Measurements from ENCODE around the gene SOWAHA. TPM values are rescaled to one million over a fixed set of nuclear protein-coding genes. Genes with fewer than 3 reads are reported as not detected.

The SOWAHA gene
- total and polyA plus RNA-seq, 9 donors: 0.05 to 2.2 (median 0.48) TPM; not detected in 1

DNA sequence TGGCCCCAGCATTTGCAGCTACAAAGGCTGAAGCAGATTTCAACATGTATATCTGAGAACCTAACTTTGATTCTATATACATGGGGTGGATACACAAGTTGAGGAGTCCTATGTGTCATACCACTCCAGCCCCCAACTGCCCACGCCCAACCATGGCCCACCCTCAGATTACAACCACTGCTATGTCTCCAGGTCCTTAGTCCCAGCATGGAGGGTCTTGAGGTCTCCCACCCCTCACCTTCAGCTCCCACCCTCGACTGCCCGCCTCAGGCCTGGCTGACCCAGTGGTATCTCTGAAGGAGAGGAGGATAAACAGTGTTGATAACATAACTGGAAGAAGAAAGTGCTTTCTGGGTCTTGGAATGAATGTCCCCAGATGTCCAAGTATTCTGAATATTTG is 8.2 kb downstream of the SOWAHA start:
- Histone ChIP-seq H3K9me3 (no peaks in the 10 kb centered on the region), H3K27ac (no peak overlapping the region), H3K27me3 (no peaks in the 10 kb centered on the region), H3K4me1 (ENCODE audit: insufficient read depth) (peaks cover 8% of the 10 kb centered on the region), H3K36me3 (no peaks in the 10 kb centered on the region), H3K4me3 (no peak overlapping the region)
- intact Hi-C loops (cut with DNase I): loop anchor here in 2 of 4 donors (5.0 to 10.0 kb wide), 2 partner anchors 44 to 437 kb away; partner anchors contain the start of gene SEPTIN8 (in 1 of the 2)
- 85 to 94% (median 91%) methylated on average over 3 of the region's 3 CpGs for WGBS, 3 donors
- DNase-seq: no peak
- no peak for TF ChIP-seq EP300 (IDR thresholded peaks at IDR 0.05)

GRCh38 chr5:132821791-132822190 is 8.7 kb downstream of the SOWAHA start:
- Histone ChIP-seq H3K4me1 (ENCODE audit: insufficient read depth) (peaks cover 8% of the 10 kb centered on the region), H3K27me3 (no peaks in the 10 kb centered on the region), H3K36me3 (no peaks in the 10 kb centered on the region), H3K4me3 (no peak overlapping the region), H3K9me3 (no peaks in the 10 kb centered on the region), H3K27ac (no peak overlapping the region)
- intact Hi-C loops (cut with DNase I): loop anchor here in 2 of 4 donors (5.0 to 10.0 kb wide), 2 partner anchors 44 to 437 kb away; partner anchors contain the start of gene SEPTIN8 (in 1 of the 2)
- TF ChIP-seq POLR2A (IDR thresholded peaks at IDR 0.05) (no peak), EP300 (IDR thresholded peaks at IDR 0.05) (no peak)
- TF ChIP-seq, protein P1, sequence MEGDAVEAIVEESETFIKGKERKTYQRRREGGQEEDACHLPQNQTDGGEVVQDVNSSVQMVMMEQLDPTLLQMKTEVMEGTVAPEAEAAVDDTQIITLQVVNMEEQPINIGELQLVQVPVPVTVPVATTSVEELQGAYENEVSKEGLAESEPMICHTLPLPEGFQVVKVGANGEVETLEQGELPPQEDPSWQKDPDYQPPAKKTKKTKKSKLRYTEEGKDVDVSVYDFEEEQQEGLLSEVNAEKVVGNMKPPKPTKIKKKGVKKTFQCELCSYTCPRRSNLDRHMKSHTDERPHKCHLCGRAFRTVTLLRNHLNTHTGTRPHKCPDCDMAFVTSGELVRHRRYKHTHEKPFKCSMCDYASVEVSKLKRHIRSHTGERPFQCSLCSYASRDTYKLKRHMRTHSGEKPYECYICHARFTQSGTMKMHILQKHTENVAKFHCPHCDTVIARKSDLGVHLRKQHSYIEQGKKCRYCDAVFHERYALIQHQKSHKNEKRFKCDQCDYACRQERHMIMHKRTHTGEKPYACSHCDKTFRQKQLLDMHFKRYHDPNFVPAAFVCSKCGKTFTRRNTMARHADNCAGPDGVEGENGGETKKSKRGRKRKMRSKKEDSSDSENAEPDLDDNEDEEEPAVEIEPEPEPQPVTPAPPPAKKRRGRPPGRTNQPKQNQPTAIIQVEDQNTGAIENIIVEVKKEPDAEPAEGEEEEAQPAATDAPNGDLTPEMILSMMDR (IDR thresholded peaks at IDR 0.05): no peak
- no peak for DNase-seq
- WGBS, 3 donors: 93 to 98% (median 96%) methylated on average over 1 of the region's 1 CpG

- Histone ChIP-seq H3K9me3 (no peaks in the 10 kb centered on the region), H3K27ac (no peak overlapping the region), H3K27me3 (no peaks in the 10 kb centered on the region), H3K4me3 (no peak overlapping the region), H3K4me1 (ENCODE audit: insufficient read depth) (peaks cover 8% of the 10 kb centered on the region), H3K36me3 (no peaks in the 10 kb centered on the region)
- peak in 4 of 5 donors; percentile 58 to 78 (median 63) for DNase-seq
- intact Hi-C loops (cut with DNase I): loop anchor here in 2 of 4 donors (5.0 to 10.0 kb wide), 2 partner anchors 46 to 438 kb away; partner anchors contain the start of gene SEPTIN8 (in 1 of the 2)
- TF ChIP-seq, protein P1 (IDR thresholded peaks at IDR 0.05): no peak
- TF ChIP-seq POLR2A (IDR thresholded peaks at IDR 0.05): no peak
- TF ChIP-seq EP300 (IDR thresholded peaks at IDR 0.05): no peak
- WGBS, 3 donors: 14 to 33% (median 29%) methylated on average over 53 to 68 of the region's 68 CpGs
These were observed 9.8 kb downstream of the SOWAHA start for GRCh38 chr5:132822650-132823480.

- Histone ChIP-seq H3K4me1 (ENCODE audit: insufficient read depth) (peaks cover 8% of the 10 kb centered on the region), H3K27ac (no peak overlapping the region), H3K9me3 (no peaks in the 10 kb centered on the region), H3K36me3 (no peaks in the 10 kb centered on the region), H3K27me3 (no peaks in the 10 kb centered on the region), H3K4me3 (no peak overlapping the region)
- TF ChIP-seq, protein P1 (IDR thresholded peaks at IDR 0.05): no peak
- TF ChIP-seq POLR2A (IDR thresholded peaks at IDR 0.05) (no peak), EP300 (IDR thresholded peaks at IDR 0.05) (no peak)
- WGBS, 3 donors: 64 to 81% (median 71%) methylated on average over 6 to 7 of the region's 7 CpGs
- no peak for DNase-seq
- intact Hi-C loops (cut with DNase I): loop anchor here in 2 of 4 donors (5.0 to 10.0 kb wide), 2 partner anchors 46 to 439 kb away; partner anchors contain the start of gene SEPTIN8 (in 1 of the 2)
These were observed 10.5 kb downstream of the SOWAHA start for GRCh38 chr5:132823481-132824050.

Data from ovary (tissue), 9 donors.